GM19372 (cell line): ENCODE measurements around the gene PRAMEF27.
"Not testable (repeated sequence)": the region's sequence is repeated elsewhere in the genome, so short reads cannot be mapped to it uniquely, and the experiment has no call there.

Source experiments
- ATAC-seq: cut with Tn5 transposase; IDR thresholded peaks from one replicate; pipeline ENCODE4 v1.9.1; 2021; ENCODE audit warnings: mild to moderate bottlenecking, low read depth, moderate library complexity; ENCODE audit not compliant: unreplicated experiment

The PRAMEF27 gene

GRCh38 chr1:13056475-13056874 lies at the start of gene PRAMEF27:
Gene PRAMEF27, minus strand, starts transcription at chr1:13056575. Its CDS starts 2,916 bp downstream, at chr1:13053659.
- not testable (repeated sequence) for ATAC-seq

- not testable (repeated sequence) for ATAC-seq
These were observed 14.1 kb upstream of the PRAMEF27 start, which contains the start of gene PRAMEF25 for GRCh38 chr1:13070474-13070873. Gene PRAMEF25, plus strand, starts transcription at chr1:13070774. Its CDS starts 2,920 bp downstream, at chr1:13073694.

GRCh38 chr1:13019846-13020245 lies 36.5 kb downstream of the PRAMEF27 start:
- ATAC-seq, result not testable (repeated sequence)

GRCh38 chr1:13011932-13012331 lies 44.4 kb downstream of the PRAMEF27 start:
- not testable (repeated sequence) for ATAC-seq

GRCh38 chr1:13009348-13009747 lies 47.0 kb downstream of the PRAMEF27 start:
- not testable (repeated sequence) for ATAC-seq

GRCh38 chr1:13005732-13006131 lies 50.6 kb downstream of the PRAMEF27 start:
- not testable (repeated sequence) for ATAC-seq
